HG03066 (cell line): ENCODE data around the gene VPS37B.

Source experiments
- ATAC-seq: cut with Tn5 transposase; IDR thresholded peaks from one replicate; pipeline ENCODE4 v1.9.1; 2021; ENCODE audit warnings: low read depth; ENCODE audit not compliant: unreplicated experiment

The VPS37B gene

GRCh38 chr12:122855071-122855829 is 40.7 kb downstream of the VPS37B start:
- no peak for ATAC-seq

GRCh38 chr12:122854554-122854953 is 41.4 kb downstream of the VPS37B start:
- ATAC-seq, result no peak

GRCh38 chr12:122853582-122854245 is 42.2 kb downstream of the VPS37B start:
- ATAC-seq, result no peak

- no peak for ATAC-seq
Measured at GRCh38 chr12:122852336-122853275, 43.3 kb downstream of the VPS37B start.

GRCh38 chr12:122851820-122852219 is 44.1 kb downstream of the VPS37B start:
- no peak for ATAC-seq

- no peak for ATAC-seq
Measured at GRCh38 chr12:122850695-122851350, 45.1 kb downstream of the VPS37B start.

- no peak for ATAC-seq
Measured at GRCh38 chr12:122850048-122850445, 45.9 kb downstream of the VPS37B start.

- no peak for ATAC-seq
Measured at GRCh38 chr12:122849352-122850047, 46.4 kb downstream of the VPS37B start.

GRCh38 chr12:122848471-122849351 is 47.2 kb downstream of the VPS37B start:
- no peak for ATAC-seq

- ATAC-seq, result no peak
Measured at GRCh38 chr12:122847921-122848421, 48.0 kb downstream of the VPS37B start.

- no peak for ATAC-seq
Measured at GRCh38 chr12:122847516-122847836, 48.4 kb downstream of the VPS37B start.

- ATAC-seq, result no peak
Measured at GRCh38 chr12:122846622-122847515, 49.1 kb downstream of the VPS37B start.

GRCh38 chr12:122845865-122846621 is 49.9 kb downstream of the VPS37B start:
- ATAC-seq, result no peak

- no peak for ATAC-seq
Measured at GRCh38 chr12:122845041-122845864, 50.7 kb downstream of the VPS37B start.

GRCh38 chr12:122844366-122844971 is 51.5 kb downstream of the VPS37B start:
- ATAC-seq, result no peak

- ATAC-seq, result no peak
Measured at GRCh38 chr12:122843455-122843854, 52.5 kb downstream of the VPS37B start.
